DND-41 (cell line): Measurements from ENCODE around the gene APOD.
"Not testable (repeated sequence)": the region's sequence is repeated elsewhere in the genome, so short reads cannot be mapped to it uniquely, and the experiment has no call there.

Experiments
- ATAC-seq: fragments of 200-7000 bp; cut with Tn5 transposase; 3 replicates; pipeline ENCODE4 v1.9.1; 2021; ENCODE audit warnings: low read depth; ENCODE audit not compliant: insufficient read depth
- DNase-seq: peaks from one replicate; pipeline ENCODE4 v3.0.0-alpha.2; 2020
- H2AFZ ChIP-seq: 2 replicates; pipeline ENCODE4 v1.6.0; 2012; ENCODE audit warnings: low read depth, low read length
- H3K27ac ChIP-seq: 2 replicates; pipeline ENCODE4 v1.5.1; 2012; ENCODE audit warnings: low read length, inconsistent platforms
- H3K27me3 ChIP-seq: fragments of 200-600 bp; sonication (generic); 2 replicates; pipeline ENCODE4 v1.6.0; 2012; ENCODE audit warnings: low read length, mild to moderate bottlenecking, inconsistent platforms; ENCODE audit not compliant: insufficient read depth, poor library complexity
- H3K36me3 ChIP-seq: 2 replicates; pipeline ENCODE4 v1.5.1; 2012; ENCODE audit warnings: low read length, inconsistent platforms; ENCODE audit not compliant: insufficient read depth
- H3K4me1 ChIP-seq: 2 replicates; pipeline ENCODE4 v1.5.1; 2012; ENCODE audit warnings: mild to moderate bottlenecking, low read length; ENCODE audit not compliant: insufficient read depth
- H3K4me2 ChIP-seq: 2 replicates; pipeline ENCODE4 v1.6.0; 2012; ENCODE audit warnings: mild to moderate bottlenecking, moderate library complexity, low read length, inconsistent platforms; ENCODE audit not compliant: insufficient read depth
- H3K4me3 ChIP-seq, 2 experiments: fragments of 200-600 bp in 1 of 2; shearing (Covaris generic) in 1 of 2; 2 replicates each; pipeline ENCODE4 v1.5.1; 2012 to 2016; ENCODE audit warnings: inconsistent platforms in 2 of 2, low read length in 2 of 2, mild to moderate bottlenecking in 2 of 2, low read depth in 1 of 2, moderate library complexity in 1 of 2
- H3K79me2 ChIP-seq: 2 replicates; pipeline ENCODE4 v1.6.0; 2012; ENCODE audit warnings: low read length, inconsistent platforms; ENCODE audit not compliant: insufficient read depth
- H3K9ac ChIP-seq: 2 replicates; pipeline ENCODE4 v1.6.0; 2012; ENCODE audit warnings: low read depth, mild to moderate bottlenecking, inconsistent platforms, low read length, moderate library complexity
- H3K9me3 ChIP-seq: 2 replicates; pipeline ENCODE4 v1.5.1; 2012; ENCODE audit warnings: low read length, moderate library complexity, mild to moderate bottlenecking, inconsistent platforms; ENCODE audit not compliant: insufficient read depth, severe bottlenecking
- H4K20me1 ChIP-seq: 2 replicates; pipeline ENCODE4 v1.6.0; 2012; ENCODE audit warnings: low read length; ENCODE audit not compliant: insufficient read depth
- EZH2 ChIP-seq: IDR thresholded peaks from 3 replicates; pipeline ENCODE4 v1.6.1; 2012; ENCODE audit warnings: borderline replicate concordance, low read depth, mild to moderate bottlenecking, moderate library complexity, low read length, inconsistent platforms; ENCODE audit not compliant: severe bottlenecking
- TF ChIP-seq, protein P1 (sequence below): IDR thresholded peaks from 2 replicates; pipeline ENCODE4 v1.5.1; 2012; ENCODE audit warnings: borderline replicate concordance, low read length, moderate library complexity, mild to moderate bottlenecking; ENCODE audit not compliant: poor library complexity, severe bottlenecking; ENCODE audit errors: extremely low read depth

The APOD gene

DNA sequence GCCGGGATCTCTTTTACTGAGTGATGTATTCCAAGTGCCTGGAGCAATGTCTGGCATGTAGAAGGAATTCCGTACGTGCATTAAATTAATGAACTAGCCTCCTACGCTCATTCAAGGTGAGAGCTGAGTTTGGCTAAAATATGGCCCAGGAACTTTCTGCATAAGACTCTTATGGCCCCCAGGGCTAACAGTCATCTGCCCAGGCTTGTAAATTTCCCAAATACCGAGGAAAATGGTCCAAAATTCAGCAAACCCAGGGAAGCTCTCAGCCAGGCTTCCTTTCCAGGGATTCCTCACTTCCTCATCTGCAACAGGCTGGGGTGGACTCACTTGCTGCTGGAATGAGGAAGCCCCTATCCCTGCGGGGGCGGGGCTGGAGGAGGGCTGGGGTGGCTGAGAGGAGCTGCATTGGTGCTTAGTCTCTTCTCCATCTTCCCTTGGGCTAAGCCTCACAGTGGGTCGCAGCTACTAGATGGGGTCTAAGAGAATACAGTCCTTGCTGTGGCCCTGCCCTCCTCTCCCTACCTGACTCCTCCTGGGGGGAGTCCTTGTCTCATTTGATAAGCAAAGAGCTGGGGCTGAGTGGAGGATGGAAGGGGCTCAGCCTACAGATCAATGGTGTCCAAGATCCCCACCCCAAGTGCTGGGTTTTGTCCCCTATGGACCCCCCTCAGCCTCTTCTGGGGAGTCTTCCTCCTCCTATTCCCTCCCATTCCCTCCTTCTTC, 28.5 kb upstream of the APOD start:
- peaks cover 11% of the 10 kb centered on the region for H3K9me3 ChIP-seq
- no peaks in the 10 kb centered on the region for H3K36me3 ChIP-seq
- no peak overlapping the region for H2AFZ ChIP-seq
- H3K9ac ChIP-seq = no peak overlapping the region
- no peaks in the 10 kb centered on the region for H3K4me1 ChIP-seq
- no peaks in the 10 kb centered on the region for H4K20me1 ChIP-seq
- DNase-seq (no peak), ATAC-seq (no peak)
- H3K27me3 ChIP-seq = no peaks in the 10 kb centered on the region
- no peak for TF ChIP-seq EZH2
- TF ChIP-seq, protein P1, sequence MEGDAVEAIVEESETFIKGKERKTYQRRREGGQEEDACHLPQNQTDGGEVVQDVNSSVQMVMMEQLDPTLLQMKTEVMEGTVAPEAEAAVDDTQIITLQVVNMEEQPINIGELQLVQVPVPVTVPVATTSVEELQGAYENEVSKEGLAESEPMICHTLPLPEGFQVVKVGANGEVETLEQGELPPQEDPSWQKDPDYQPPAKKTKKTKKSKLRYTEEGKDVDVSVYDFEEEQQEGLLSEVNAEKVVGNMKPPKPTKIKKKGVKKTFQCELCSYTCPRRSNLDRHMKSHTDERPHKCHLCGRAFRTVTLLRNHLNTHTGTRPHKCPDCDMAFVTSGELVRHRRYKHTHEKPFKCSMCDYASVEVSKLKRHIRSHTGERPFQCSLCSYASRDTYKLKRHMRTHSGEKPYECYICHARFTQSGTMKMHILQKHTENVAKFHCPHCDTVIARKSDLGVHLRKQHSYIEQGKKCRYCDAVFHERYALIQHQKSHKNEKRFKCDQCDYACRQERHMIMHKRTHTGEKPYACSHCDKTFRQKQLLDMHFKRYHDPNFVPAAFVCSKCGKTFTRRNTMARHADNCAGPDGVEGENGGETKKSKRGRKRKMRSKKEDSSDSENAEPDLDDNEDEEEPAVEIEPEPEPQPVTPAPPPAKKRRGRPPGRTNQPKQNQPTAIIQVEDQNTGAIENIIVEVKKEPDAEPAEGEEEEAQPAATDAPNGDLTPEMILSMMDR = no peak
- no peak overlapping the region for H3K4me2 ChIP-seq
- H3K27ac ChIP-seq = no peak overlapping the region
- H3K4me3 ChIP-seq = no peak overlapping the region
- no peaks in the 10 kb centered on the region for H3K79me2 ChIP-seq

DNA sequence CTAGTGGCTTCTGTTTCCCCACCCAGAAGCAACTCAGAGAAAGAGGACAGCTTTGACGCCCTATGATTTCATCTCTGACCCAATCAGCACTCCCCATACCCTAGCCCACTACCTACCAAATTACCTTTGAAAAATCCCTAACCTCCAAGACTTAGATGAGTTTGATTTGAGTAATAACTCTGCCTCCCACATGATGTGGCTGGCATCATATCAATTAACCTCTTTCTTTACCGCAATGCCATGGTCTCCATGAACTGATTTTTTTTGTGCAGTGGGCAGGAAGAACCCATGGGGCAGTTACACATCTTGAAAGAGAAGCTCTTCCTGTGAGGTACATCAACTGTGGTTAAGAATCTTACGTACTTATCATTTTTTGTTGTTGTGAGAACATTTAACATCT, 25.5 kb upstream of the APOD start:
- no peaks in the 10 kb centered on the region for H3K27me3 ChIP-seq
- TF ChIP-seq, protein P1 = no peak
- TF ChIP-seq EZH2 = no peak
- no peak overlapping the region for H3K27ac ChIP-seq
- H3K4me3 ChIP-seq = no peak overlapping the region
- no peak overlapping the region for H3K9ac ChIP-seq
- DNase-seq (no peak), ATAC-seq (no peak)
- no peak overlapping the region for H2AFZ ChIP-seq
- peaks cover 19% of the 10 kb centered on the region for H3K9me3 ChIP-seq
- no peaks in the 10 kb centered on the region for H3K36me3 ChIP-seq
- H4K20me1 ChIP-seq = no peaks in the 10 kb centered on the region
- no peaks in the 10 kb centered on the region for H3K79me2 ChIP-seq
- H3K4me2 ChIP-seq = no peak overlapping the region
- H3K4me1 ChIP-seq = no peaks in the 10 kb centered on the region

DNA sequence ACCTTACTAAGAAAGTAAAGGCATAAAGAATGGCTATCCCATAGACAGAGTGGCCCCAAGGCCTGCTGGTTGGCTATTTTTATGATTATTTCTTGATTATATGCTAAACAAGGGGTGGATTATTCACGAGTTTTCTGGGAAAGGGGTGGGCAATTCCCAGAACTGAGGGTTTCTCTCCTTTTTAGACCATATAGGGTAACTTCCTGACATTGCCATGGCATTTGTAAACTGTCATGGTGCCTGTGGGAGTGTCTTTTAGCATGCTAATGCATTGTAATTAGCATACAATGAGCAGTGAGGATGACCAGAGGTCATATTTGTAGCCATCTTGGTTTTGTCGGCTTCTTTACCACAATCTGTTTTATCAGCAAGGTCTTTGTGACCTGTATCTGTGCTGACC, 18.0 kb upstream of the APOD start:
- H3K9me3 ChIP-seq, H3K4me3 ChIP-seq, H4K20me1 ChIP-seq, H3K36me3 ChIP-seq, ATAC-seq, H2AFZ ChIP-seq, H3K79me2 ChIP-seq, H3K4me2 ChIP-seq, H3K27me3 ChIP-seq, H3K27ac ChIP-seq, DNase-seq, H3K4me1 ChIP-seq, H3K9ac ChIP-seq: not testable (repeated sequence)

DNA sequence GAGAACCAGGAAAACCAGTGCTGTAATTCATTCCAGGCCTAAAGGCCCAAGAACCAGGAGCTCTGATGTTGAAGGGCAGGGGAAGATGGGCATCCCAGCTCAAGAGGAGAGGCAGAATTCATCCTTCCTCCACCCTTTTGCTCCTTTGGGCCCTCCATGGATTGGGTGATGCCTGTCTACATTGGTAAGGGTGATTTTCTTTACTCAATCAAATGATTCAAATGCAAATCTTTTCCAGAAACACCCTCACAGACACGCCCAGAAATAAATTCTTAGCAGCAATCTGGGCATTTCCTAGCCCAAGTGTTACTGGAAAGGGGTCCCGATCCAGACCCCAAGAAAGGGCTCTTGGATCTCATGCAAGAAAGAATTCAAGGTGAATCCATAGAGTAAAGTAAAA, 17.6 kb upstream of the APOD start:
- Histone ChIP-seq H3K4me2 (no peak overlapping the region), H3K4me3 (no peak overlapping the region), H3K9ac (no peak overlapping the region), H3K4me1 (no peaks in the 10 kb centered on the region), H3K79me2 (no peaks in the 10 kb centered on the region), H4K20me1 (no peaks in the 10 kb centered on the region), H3K27ac (no peak overlapping the region), H3K36me3 (no peaks in the 10 kb centered on the region), H3K27me3 (no peaks in the 10 kb centered on the region), H3K9me3 (peaks cover 4% of the 10 kb centered on the region), H2AFZ (no peak overlapping the region)
- no peak for ATAC-seq
- DNase-seq = no peak
- TF ChIP-seq EZH2 = no peak
- TF ChIP-seq, protein P1 = no peak

DNA sequence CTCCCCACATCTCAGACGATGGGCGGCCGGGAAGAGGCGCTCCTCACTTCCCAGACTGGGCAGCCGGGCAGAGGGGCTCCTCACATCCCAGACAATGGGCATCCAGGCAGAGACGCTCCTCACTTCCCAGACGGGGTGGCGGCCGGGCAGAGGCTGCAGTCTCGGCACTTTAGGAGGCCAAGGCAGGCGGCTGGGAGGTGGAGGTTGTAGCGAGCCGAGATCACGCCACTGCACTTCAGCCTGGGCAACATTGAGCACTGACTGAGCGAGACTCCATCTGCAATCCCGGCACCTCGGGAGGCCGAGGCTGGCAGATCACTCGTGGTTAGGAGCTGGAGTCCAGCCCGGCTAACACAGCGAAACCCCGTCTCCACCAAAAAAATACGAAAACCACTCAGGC, 16.2 kb upstream of the APOD start:
- H4K20me1 ChIP-seq, ATAC-seq, DNase-seq, H3K36me3 ChIP-seq, H3K4me2 ChIP-seq, H3K27ac ChIP-seq, H3K27me3 ChIP-seq, H3K4me3 ChIP-seq, H3K9ac ChIP-seq, H3K9me3 ChIP-seq, H2AFZ ChIP-seq, H3K4me1 ChIP-seq, H3K79me2 ChIP-seq: not testable (repeated sequence)

DNA sequence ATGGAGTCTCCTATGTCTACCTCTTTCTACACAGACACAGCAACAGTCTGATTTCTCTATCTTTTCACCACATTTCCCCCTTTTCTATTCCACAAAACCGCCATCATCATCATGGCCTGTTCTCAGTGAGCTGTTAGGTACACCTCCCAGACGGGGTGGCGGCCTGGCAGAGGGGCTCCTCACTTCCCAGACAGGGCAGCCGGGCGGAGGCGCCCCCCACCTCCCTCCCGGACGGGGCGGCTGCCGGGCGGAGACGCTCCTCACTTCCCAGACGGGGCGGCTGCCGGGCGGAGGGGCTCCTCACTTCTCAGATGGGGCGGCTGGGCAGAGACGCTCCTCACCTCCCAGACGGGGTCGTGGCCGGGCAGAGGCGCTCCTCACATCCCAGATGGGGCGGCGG, 15.8 kb upstream of the APOD start:
- not testable (repeated sequence) for DNase-seq, ATAC-seq, H3K79me2 ChIP-seq

More for the DNA sequence above, 15.8 kb upstream of the APOD start:
- not testable (repeated sequence) for H3K27me3 ChIP-seq, H3K4me1 ChIP-seq, H3K9ac ChIP-seq, H4K20me1 ChIP-seq, H3K36me3 ChIP-seq, H3K4me2 ChIP-seq, H3K27ac ChIP-seq, H3K4me3 ChIP-seq, H2AFZ ChIP-seq, H3K9me3 ChIP-seq
